Transverse colon (tissue), 4 donors: Measurements from ENCODE around the gene SOX2. TPM values are rescaled to one million over a fixed set of nuclear protein-coding genes. Genes with fewer than 3 reads are reported as not detected.

Source experiments
- DNase-seq: peaks from one replicate; pipeline ENCODE4 v3.0.0-alpha.2; 2019
- H3K27ac ChIP-seq, 4 donors: fragments of 200-600 bp; sonication (generic); 2 replicates each; pipeline ENCODE4 v1.5.1; 2016 to 2018; ENCODE audit warnings: inconsistent platforms in 4 of 4
- H3K27me3 ChIP-seq: fragments of 200-600 bp; sonication (generic); 2 replicates; pipeline ENCODE4 v1.5.1; 2017; ENCODE audit warnings: inconsistent platforms
- H3K36me3 ChIP-seq, 4 donors: fragments of 200-600 bp; sonication (generic); 2 replicates each; pipeline ENCODE4 v1.5.1; 2017 to 2019; ENCODE audit warnings: inconsistent platforms in 4 of 4
- H3K4me1 ChIP-seq, 4 donors: fragments of 200-600 bp; sonication (generic); 2 replicates each; pipeline ENCODE4 v1.5.1; 2017 to 2020; ENCODE audit warnings: inconsistent platforms in 4 of 4
- H3K4me3 ChIP-seq, 4 donors: fragments of 200-600 bp; sonication (generic); 1 replicate in 1 of 4; 2 replicates in 3 of 4; pipeline versions ENCODE4 v1.5.1 to v1.6.1; 2017 to 2019; ENCODE audit warnings: inconsistent platforms in 4 of 4
- H3K9me3 ChIP-seq, 2 donors: fragments of 200-600 bp; sonication (generic); 2 replicates each; pipeline ENCODE4 v1.5.1; 2017 to 2019; ENCODE audit warnings: inconsistent platforms in 2 of 2
- CTCF ChIP-seq, 5 experiments: fragments of 200-600 bp in 3 of 5; fragments of 450-650 bp in 2 of 5; sonication (generic) in 3 of 5; IDR thresholded peaks; 1 replicate in 2 of 5; 2 replicates in 3 of 5; pipeline ENCODE4 v1.5.1; 2016 to 2017; ENCODE audit warnings: antibody characterized with exemption in 5 of 5, inconsistent platforms in 3 of 5, mild to moderate bottlenecking in 2 of 5, moderate library complexity in 1 of 5
- EP300 ChIP-seq: sonication (generic); formaldehyde crosslinking; IDR thresholded peaks from one replicate; pipeline ENCODE4 v1.6.1; 2017; ENCODE audit warnings: antibody characterized with exemption, low read depth
- POLR2A ChIP-seq: fragments of 450-650 bp; IDR thresholded peaks from one replicate; pipeline ENCODE4 v1.6.1; 2016; ENCODE audit warnings: antibody characterized with exemption, mild to moderate bottlenecking, moderate library complexity
- POLR2AphosphoS5 ChIP-seq, 3 donors: sonication (generic); formaldehyde crosslinking; IDR thresholded peaks; one replicate each; pipeline ENCODE4 v1.6.1; 2016; ENCODE audit warnings: antibody characterized with exemption in 3 of 3
- WGBS, 2 donors: methylation state at CpG; one replicate each; pipeline ENCODE4 v1.1.5; 2018; ENCODE audit warnings: low coverage in 1 of 2; 5-methylcytosine and 5-hydroxymethylcytosine counted together
- in situ Hi-C, 4 donors: fragments of 200-750 bp; cut with MboI; loops; one replicate each; pipeline versions ENCODE4 v1.15.0 to v1.15.1; 2017; ENCODE audit warnings: low sequenced_read_pairs in 3 of 4, low pct_ligation_motif_present in 1 of 4, low pct_unique_long_range_greater_than_20kb in 1 of 4
- intact Hi-C: fragments of 100-400 bp; cut with DNase I; formaldehyde crosslinking; loops from one replicate; pipeline ENCODE4 v1.15.1; 2023; ENCODE audit warnings: low total_unique reads
- total RNA-seq, 4 donors: library from RNA; depleted of rRNA; stranded (reverse); fragments of >200 nt; gene quantifications; one replicate each; pipeline ENCODE4 v1.1.0, GENCODE V29; 2016

The SOX2 gene
- total RNA-seq, 4 donors from 2014 or later = 0.60 to 3.2 (median 0.82) TPM; not detected in 1

- no peaks in the 10 kb centered on the region for H3K36me3 ChIP-seq
- intact Hi-C loops (loop anchor here (10.0 kb wide), 1 partner anchor 969 kb away; no protein-coding TSS in a partner anchor), in situ Hi-C loops (loop anchor here in 3 of 4 donors (25.0 kb wide), 2 partner anchors 547 to 972 kb away; no protein-coding TSS in a partner anchor)
- no peak for TF ChIP-seq EP300
- no peak for TF ChIP-seq POLR2AphosphoS5 (IDR thresholded peaks at IDR 0.05)
- no peak for TF ChIP-seq POLR2A
- no peak for TF ChIP-seq CTCF (IDR thresholded peaks at IDR 0.05)
- H3K27me3 ChIP-seq = peaks cover 100% of the 10 kb centered on the region
- DNase-seq = no peak
- H3K27ac ChIP-seq = no peak overlapping the region
- H3K9me3 ChIP-seq = no peaks in the 10 kb centered on the region
- peaks cover 8 to 30% (median 19%) of the 10 kb centered on the region in 4 donors for H3K4me1 ChIP-seq
- 19 to 20% methylated on average over 9 to 15 of the region's 15 CpGs for WGBS, 2 donors
- H3K4me3 ChIP-seq = no peak overlapping the region
These were observed 4.0 kb downstream of the SOX2 start for GRCh38 chr3:181715571-181716340.

- H3K36me3 ChIP-seq = no peaks in the 10 kb centered on the region
- 10 to 28% methylated on average over 5 of the region's 5 CpGs for WGBS, 2 donors
- no peak for TF ChIP-seq EP300
- no peak for TF ChIP-seq POLR2AphosphoS5 (IDR thresholded peaks at IDR 0.05)
- TF ChIP-seq CTCF (IDR thresholded peaks at IDR 0.05) = no peak
- TF ChIP-seq POLR2A = no peak
- peaks cover 100% of the 10 kb centered on the region for H3K27me3 ChIP-seq
- H3K4me3 ChIP-seq = no peak overlapping the region
- H3K4me1 ChIP-seq = peaks cover 4 to 18% (median 9%) of the 10 kb centered on the region in 4 donors
- H3K9me3 ChIP-seq = no peaks in the 10 kb centered on the region
- DNase-seq = no peak
- intact Hi-C loops (loop anchor here (10.0 kb wide), 1 partner anchor 968 kb away; no protein-coding TSS in a partner anchor), in situ Hi-C loops (loop anchor here in 3 of 4 donors (25.0 kb wide), 2 partner anchors 545 to 970 kb away; no protein-coding TSS in a partner anchor)
- H3K27ac ChIP-seq = no peak overlapping the region
These were observed 5.2 kb downstream of the SOX2 start for GRCh38 chr3:181716966-181717365.

DNA sequence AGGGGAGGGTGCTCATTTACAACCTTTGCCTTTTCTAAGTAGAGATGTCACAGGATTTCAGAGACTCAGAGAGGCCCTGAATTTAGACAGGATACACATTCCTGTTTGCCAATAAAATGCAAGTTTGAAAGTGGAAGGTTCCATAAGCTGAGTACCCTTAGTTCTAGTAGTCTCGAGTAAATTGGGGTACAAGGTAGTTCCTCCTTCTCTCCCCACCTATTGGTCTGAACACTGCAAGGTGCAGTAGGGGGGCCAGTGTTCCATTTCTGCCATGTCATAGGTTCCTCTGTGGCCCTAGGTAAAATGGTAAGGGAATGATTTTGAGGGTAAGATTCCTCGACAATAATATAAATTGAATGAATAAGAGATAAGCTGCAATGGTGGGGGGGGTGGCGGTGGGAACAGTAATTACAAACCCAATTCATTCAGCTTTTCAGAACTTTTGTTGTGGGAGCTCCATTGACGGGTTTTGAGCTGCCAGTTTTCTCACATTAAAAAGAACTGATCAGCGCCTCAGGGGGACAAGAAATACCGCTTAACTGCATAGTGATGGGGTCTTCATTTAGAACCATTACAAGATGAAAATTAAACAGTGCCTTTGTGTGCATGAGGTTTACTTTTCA is 5.9 kb downstream of the SOX2 start:
- no peak overlapping the region for H3K4me3 ChIP-seq

More for the DNA sequence above, 5.9 kb downstream of the SOX2 start:
- intact Hi-C loops (loop anchor here (10.0 kb wide), 1 partner anchor 967 kb away; no protein-coding TSS in a partner anchor), in situ Hi-C loops (loop anchor here in 3 of 4 donors (25.0 kb wide), 2 partner anchors 545 to 970 kb away; no protein-coding TSS in a partner anchor)
- Histone ChIP-seq H3K4me1 (peaks cover under 1 to 11% (median 3%) of the 10 kb centered on the region in 4 donors), H3K27ac (no peak overlapping the region), H3K9me3 (no peaks in the 10 kb centered on the region), H3K27me3 (peaks cover 100% of the 10 kb centered on the region), H3K36me3 (no peaks in the 10 kb centered on the region)
- DNase-seq = no peak
- TF ChIP-seq POLR2AphosphoS5 (IDR thresholded peaks at IDR 0.05) = no peak
- TF ChIP-seq CTCF (IDR thresholded peaks at IDR 0.05) = no peak
- TF ChIP-seq POLR2A = no peak
- no peak for TF ChIP-seq EP300
- 17 to 30% methylated on average over 5 to 6 of the region's 6 CpGs for WGBS, 2 donors
